HepG2 (cell line): Measurements from ENCODE around the gene PARK7. TPM values are rescaled to one million over a fixed set of nuclear protein-coding genes. Genes with fewer than 3 reads are reported as not detected.

Source experiments
- CENPT ChIP-seq: sonication (generic); formaldehyde crosslinking; IDR thresholded peaks from 2 replicates; pipeline ENCODE4 v1.8.0; 2022; ENCODE audit warnings: low read depth, mild to moderate bottlenecking, moderate library complexity, missing genetic modification reagents
- DNMT3B ChIP-seq: conservative IDR thresholded peaks from 2 replicates; pipeline ENCODE4 v1.6.1; 2016; ENCODE audit warnings: missing biosample characterization, control low read depth
- FOXO1 ChIP-seq: sonication (generic); formaldehyde crosslinking; IDR thresholded peaks from 2 replicates; pipeline ENCODE4 v1.4.0; 2020; ENCODE audit warnings: missing genetic modification reagents
- HDAC2 ChIP-seq: sonication (generic); formaldehyde crosslinking; IDR thresholded peaks from 2 replicates; pipeline ENCODE4 v1.4.0; 2020; ENCODE audit warnings: missing genetic modification reagents
- HNF1B ChIP-seq: sonication (generic); formaldehyde crosslinking; IDR thresholded peaks from 2 replicates; pipeline ENCODE4 v1.5.1; 2020; ENCODE audit warnings: mild to moderate bottlenecking, moderate library complexity, missing genetic modification reagents
- HNRNPUL1 ChIP-seq: fragments of 200-400 bp; formaldehyde crosslinking; IDR thresholded peaks from 2 replicates; pipeline ENCODE4 v1.6.1; 2017; ENCODE audit warnings: low read depth, mild to moderate bottlenecking, low read length, moderate library complexity
- MLLT10 ChIP-seq: sonication (generic); formaldehyde crosslinking; IDR thresholded peaks from 2 replicates; pipeline ENCODE4 v1.4.0; 2020; ENCODE audit warnings: missing genetic modification reagents
- MZF1 ChIP-seq: sonication (generic); formaldehyde crosslinking; IDR thresholded peaks from 2 replicates; pipeline ENCODE4 v1.8.1; 2023; ENCODE audit warnings: mild to moderate bottlenecking, missing genetic modification reagents, borderline replicate concordance
- NBN ChIP-seq: fragments of 450-650 bp; conservative IDR thresholded peaks from 2 replicates; pipeline ENCODE4 v1.6.1; 2017
- NRL ChIP-seq: sonication (generic); formaldehyde crosslinking; IDR thresholded peaks from 2 replicates; pipeline ENCODE4 v1.5.0; 2020; ENCODE audit warnings: missing genetic modification reagents, mild to moderate bottlenecking, moderate library complexity, borderline replicate concordance
- SIX1 ChIP-seq: sonication (generic); formaldehyde crosslinking; IDR thresholded peaks from 2 replicates; pipeline ENCODE4 v1.4.0; 2020; ENCODE audit warnings: missing genetic modification reagents, borderline replicate concordance
- TCF7 ChIP-seq: sonication (generic); IDR thresholded peaks from 2 replicates; pipeline ENCODE4 v1.6.1; 2016; ENCODE audit warnings: antibody characterized with exemption, low read depth
- TOPORS ChIP-seq: sonication (generic); formaldehyde crosslinking; IDR thresholded peaks from 2 replicates; pipeline ENCODE4 v1.8.0; 2023; ENCODE audit warnings: mild to moderate bottlenecking, missing genetic modification reagents
- ZNF30 ChIP-seq: sonication (generic); formaldehyde crosslinking; IDR thresholded peaks from 2 replicates; pipeline ENCODE4 v1.5.0; 2020; ENCODE audit warnings: mild to moderate bottlenecking, missing genetic modification reagents
- ZNF318 ChIP-seq: sonication (generic); formaldehyde crosslinking; IDR thresholded peaks from 2 replicates; pipeline ENCODE4 v1.4.0; 2020; ENCODE audit warnings: mild to moderate bottlenecking, missing genetic modification reagents
- ZNF567 ChIP-seq: sonication (generic); formaldehyde crosslinking; IDR thresholded peaks from 2 replicates; pipeline ENCODE4 v1.8.1; 2023; ENCODE audit warnings: mild to moderate bottlenecking, missing genetic modification reagents, borderline replicate concordance
- ZNF703 ChIP-seq: sonication (generic); formaldehyde crosslinking; IDR thresholded peaks from 2 replicates; pipeline ENCODE4 v1.5.1; 2020; ENCODE audit warnings: missing genetic modification reagents, mild to moderate bottlenecking, moderate library complexity, borderline replicate concordance
- ZNF878 ChIP-seq: sonication (generic); formaldehyde crosslinking; IDR thresholded peaks from 2 replicates; pipeline ENCODE4 v1.8.1; 2023; ENCODE audit warnings: mild to moderate bottlenecking, missing genetic modification reagents, moderate library complexity
- polyA plus RNA-seq, 8 experiments: library from polyadenylated mRNA; depleted of rRNA in 3 of 8; stranded (reverse) in 7 of 8; unstranded in 1 of 8; fragments of >200 nt; fragmentation: Illumina TruSeq in 4 of 8; extraction: Trizol in 4 of 8; gene quantifications; 2 replicates each; pipeline versions ENCODE4 v1.2.1 to v1.2.3, GENCODE V29; 2011 to 2016; ENCODE audit warnings: low read depth in 4 of 8, missing spikeins in 1 of 8, mixed read lengths in 1 of 8; ENCODE audit not compliant: insufficient read depth in 1 of 8
- total RNA-seq, 5 experiments: library from RNA; depleted of rRNA; stranded (reverse); fragments of >200 nt; fragmentation: Illumina TruSeq; extraction: Trizol; gene quantifications; 2 replicates each; pipeline ENCODE4 v1.2.3, GENCODE V29; 2016; ENCODE audit warnings: low read depth in 1 of 5
- TF ChIP-seq, protein P1 (sequence below): sonication (generic); formaldehyde crosslinking; IDR thresholded peaks from 2 replicates; pipeline ENCODE4 v1.8.0; 2022; ENCODE audit warnings: mild to moderate bottlenecking, missing genetic modification reagents, moderate library complexity

Gene PARK7
- total and polyA plus RNA-seq, 2 of the 13 experiments (the other 11 are each of a cell fraction or from before 2014, with no cell fraction given), result 212 to 296 TPM

DNA sequence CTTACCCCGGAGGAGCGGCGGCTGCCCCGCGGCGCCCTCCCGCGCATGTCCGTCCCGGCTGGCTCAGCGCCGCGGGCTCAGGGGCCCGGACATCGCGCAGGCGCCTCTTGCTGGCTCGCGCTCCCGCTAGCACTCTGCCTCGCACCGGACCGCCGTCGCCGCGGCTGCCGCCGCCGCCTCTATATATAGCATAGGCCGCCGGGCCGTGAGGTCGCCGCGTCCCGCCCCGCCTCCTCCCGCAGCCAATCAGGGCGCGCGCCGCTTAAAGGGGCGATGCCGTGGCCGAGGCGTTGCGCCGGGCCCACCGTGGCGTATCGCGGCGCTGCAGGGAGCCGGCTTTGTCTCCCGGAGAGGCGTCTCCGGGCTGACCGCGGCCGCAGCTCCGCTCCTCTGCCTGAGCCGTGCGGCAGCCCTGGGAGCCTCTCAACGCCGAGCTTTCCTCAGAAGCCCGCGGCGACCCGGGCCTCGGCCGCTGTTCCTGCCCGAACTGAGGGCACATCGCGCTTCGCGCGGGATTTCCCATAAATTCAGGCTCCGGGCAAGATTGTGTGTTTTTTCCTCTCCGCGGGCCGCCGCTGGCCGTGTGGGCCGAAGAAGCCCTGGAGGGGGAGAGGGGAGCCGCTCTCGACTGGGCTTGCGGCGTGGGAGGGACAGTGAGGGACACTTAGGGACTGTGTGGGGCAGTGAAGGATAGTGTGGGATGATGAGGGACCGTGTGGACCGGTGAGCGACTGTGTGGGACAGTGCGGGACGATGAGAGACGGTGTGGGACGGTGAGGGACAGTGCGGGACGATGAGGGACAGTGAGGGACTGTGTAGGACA lies 64.9 kb downstream of the PARK7 start, which contains the start of gene ERRFI1 (continued):
- peak; percentile 58; the same call in 1 of the 2 replicates for TF ChIP-seq HDAC2
- peak; percentile 79; the same call in 1 of the 2 replicates for TF ChIP-seq TOPORS (CRISPR knock-in tag)
- no peak for TF ChIP-seq SIX1
- no peak; the same call in 1 of the 2 replicates for TF ChIP-seq HNF1B (CRISPR knock-in tag)
- 0 out of 2 replicates have a peak, but pooled peaks have one; percentile 37 for TF ChIP-seq ZNF318
- TF ChIP-seq NRL (CRISPR knock-in tag), result peak; percentile 72; the same call in 1 of the 2 replicates
- no peak for TF ChIP-seq NBN
- TF ChIP-seq FOXO1, result peak; percentile 58
- TF ChIP-seq DNMT3B (CRISPR knock-in tag), result no peak
- no peak for TF ChIP-seq MZF1 (CRISPR knock-in tag)
- TF ChIP-seq MLLT10 (CRISPR knock-in tag), result no peak
- TF ChIP-seq ZNF878 (CRISPR knock-in tag), result no peak; the same call in none of the 2 replicates
- no peak; the same call in 1 of the 2 replicates for TF ChIP-seq HNRNPUL1
- TF ChIP-seq, protein P1, sequence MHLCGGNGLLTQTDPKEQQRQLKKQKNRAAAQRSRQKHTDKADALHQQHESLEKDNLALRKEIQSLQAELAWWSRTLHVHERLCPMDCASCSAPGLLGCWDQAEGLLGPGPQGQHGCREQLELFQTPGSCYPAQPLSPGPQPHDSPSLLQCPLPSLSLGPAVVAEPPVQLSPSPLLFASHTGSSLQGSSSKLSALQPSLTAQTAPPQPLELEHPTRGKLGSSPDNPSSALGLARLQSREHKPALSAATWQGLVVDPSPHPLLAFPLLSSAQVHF (CRISPR knock-in tag), result no peak; the same call in 1 of the 2 replicates
- 0 out of 2 replicates have a peak, but pooled peaks have one; percentile 65 for TF ChIP-seq ZNF30
- 0 out of 2 replicates have a peak, but pooled peaks have one; percentile 87 for TF ChIP-seq ZNF703
- TF ChIP-seq CENPT (CRISPR knock-in tag), result no peak
- no peak for TF ChIP-seq TCF7
- TF ChIP-seq ZNF567 (CRISPR knock-in tag), result no peak
